DOHH2 (cell line): ENCODE data around the gene SIGLEC12.
"Not testable (repeated sequence)": the region's sequence is repeated elsewhere in the genome, so short reads cannot be mapped to it uniquely, and the experiment has no call there.

ENCODE experiments used
- H3F3A ChIP-seq: fragments of 200-600 bp; sonication (generic), shearing (Covaris generic); 2 replicates; pipeline ENCODE4 v1.6.0; 2016; ENCODE audit warnings: antibody characterized with exemption, mild to moderate bottlenecking; ENCODE audit not compliant: control insufficient read depth, insufficient read depth
- H3K27ac ChIP-seq: fragments of 200-600 bp; sonication (generic); 2 replicates; pipeline ENCODE4 v1.5.1; 2014; ENCODE audit warnings: low read depth, mild to moderate bottlenecking, low read length, moderate library complexity
- H3K27me3 ChIP-seq: fragments of 200-600 bp; sonication (generic); 2 replicates; pipeline ENCODE4 v1.6.1; 2014; ENCODE audit warnings: mild to moderate bottlenecking, low read length, mixed read lengths; ENCODE audit not compliant: control insufficient read depth
- H3K36me3 ChIP-seq: fragments of 200-600 bp; sonication (generic); 2 replicates; pipeline ENCODE4 v1.6.1; 2014; ENCODE audit warnings: mild to moderate bottlenecking, low read length, moderate library complexity, mixed read lengths; ENCODE audit not compliant: control insufficient read depth
- H3K4me1 ChIP-seq: fragments of 200-600 bp; sonication (generic); 2 replicates; pipeline ENCODE4 v1.6.1; 2014; ENCODE audit warnings: mild to moderate bottlenecking, low read length, mixed read lengths; ENCODE audit not compliant: control insufficient read depth
- H3K4me2 ChIP-seq: fragments of 200-600 bp; sonication (generic); 2 replicates; pipeline ENCODE4 v1.6.0; 2014; ENCODE audit warnings: mild to moderate bottlenecking, low read length, moderate library complexity
- H3K4me3 ChIP-seq: fragments of 200-600 bp; sonication (generic); 2 replicates; pipeline ENCODE4 v1.5.1; 2014; ENCODE audit warnings: mild to moderate bottlenecking, low read length, mixed read lengths
- H3K79me2 ChIP-seq: fragments of 200-600 bp; sonication (generic); 2 replicates; pipeline ENCODE4 v1.6.1; 2014; ENCODE audit warnings: mild to moderate bottlenecking, low read length, mixed read lengths; ENCODE audit not compliant: control insufficient read depth
- H3K9me2 ChIP-seq: fragments of 200-600 bp; sonication (generic); replicated peaks from 2 replicates; pipeline ENCODE4 v1.6.1; 2014; ENCODE audit warnings: mild to moderate bottlenecking, low read length, mixed read lengths; ENCODE audit not compliant: control insufficient read depth
- H3K9me3 ChIP-seq: fragments of 200-600 bp; sonication (generic); 2 replicates; pipeline ENCODE4 v1.6.1; 2014; ENCODE audit warnings: antibody characterized with exemption, low read length, mixed read lengths; ENCODE audit not compliant: control insufficient read depth, insufficient read depth
- H4K20me1 ChIP-seq: fragments of 200-600 bp; sonication (generic); 2 replicates; pipeline ENCODE4 v1.6.0; 2014; ENCODE audit warnings: low read depth, mild to moderate bottlenecking, antibody characterized with exemption, low read length, moderate library complexity; ENCODE audit not compliant: control insufficient read depth, insufficient read depth
- EZH2phosphoT487 ChIP-seq: fragments of 200-600 bp; sonication (generic); IDR thresholded peaks from 2 replicates; pipeline ENCODE4 v1.6.1; 2017; ENCODE audit warnings: borderline replicate concordance, mild to moderate bottlenecking, antibody characterized with exemption, low read length, moderate library complexity, mixed read lengths
- TF ChIP-seq, protein P1 (sequence below): fragments of 200-600 bp; sonication (generic); IDR thresholded peaks from one replicate; pipeline ENCODE4 v1.5.1; 2014; ENCODE audit warnings: antibody characterized with exemption, mild to moderate bottlenecking, low read depth, low read length; ENCODE audit not compliant: poor library complexity, severe bottlenecking

Gene SIGLEC12

DNA sequence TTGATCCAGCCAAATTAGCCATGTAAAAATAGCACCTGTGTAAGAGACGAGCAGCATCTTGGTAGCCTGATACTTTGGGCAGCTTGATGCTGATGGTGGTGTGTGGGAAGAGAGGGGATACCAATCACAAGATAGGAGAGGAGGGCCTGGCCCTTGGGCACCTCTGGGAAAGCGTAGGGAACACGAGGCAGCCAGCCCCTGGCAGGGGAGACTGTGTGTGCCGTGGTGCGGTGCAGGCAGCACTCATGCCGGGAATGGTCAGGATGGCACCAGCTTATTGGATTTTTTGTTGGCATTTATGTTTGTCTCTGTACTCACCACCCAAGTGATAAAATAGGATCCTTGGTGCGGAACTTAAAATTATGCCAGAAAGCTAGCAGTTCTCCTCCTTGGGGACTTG, 53.6 kb downstream of the SIGLEC12 start:
- Histone ChIP-seq H3K9me3 (peaks cover 9% of the 10 kb centered on the region), H3K4me1 (no peaks in the 10 kb centered on the region), H3K79me2 (no peaks in the 10 kb centered on the region), H3K36me3 (no peaks in the 10 kb centered on the region), H3K9me2 (no peaks in the 10 kb centered on the region), H3K4me2 (no peak overlapping the region), H3K4me3 (no peak overlapping the region), H3F3A (no peaks in the 10 kb centered on the region), H3K27ac (no peak overlapping the region), H3K27me3 (peaks cover 17% of the 10 kb centered on the region), H4K20me1 (no peaks in the 10 kb centered on the region)
- TF ChIP-seq, protein P1, sequence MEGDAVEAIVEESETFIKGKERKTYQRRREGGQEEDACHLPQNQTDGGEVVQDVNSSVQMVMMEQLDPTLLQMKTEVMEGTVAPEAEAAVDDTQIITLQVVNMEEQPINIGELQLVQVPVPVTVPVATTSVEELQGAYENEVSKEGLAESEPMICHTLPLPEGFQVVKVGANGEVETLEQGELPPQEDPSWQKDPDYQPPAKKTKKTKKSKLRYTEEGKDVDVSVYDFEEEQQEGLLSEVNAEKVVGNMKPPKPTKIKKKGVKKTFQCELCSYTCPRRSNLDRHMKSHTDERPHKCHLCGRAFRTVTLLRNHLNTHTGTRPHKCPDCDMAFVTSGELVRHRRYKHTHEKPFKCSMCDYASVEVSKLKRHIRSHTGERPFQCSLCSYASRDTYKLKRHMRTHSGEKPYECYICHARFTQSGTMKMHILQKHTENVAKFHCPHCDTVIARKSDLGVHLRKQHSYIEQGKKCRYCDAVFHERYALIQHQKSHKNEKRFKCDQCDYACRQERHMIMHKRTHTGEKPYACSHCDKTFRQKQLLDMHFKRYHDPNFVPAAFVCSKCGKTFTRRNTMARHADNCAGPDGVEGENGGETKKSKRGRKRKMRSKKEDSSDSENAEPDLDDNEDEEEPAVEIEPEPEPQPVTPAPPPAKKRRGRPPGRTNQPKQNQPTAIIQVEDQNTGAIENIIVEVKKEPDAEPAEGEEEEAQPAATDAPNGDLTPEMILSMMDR: no peak
- no peak for TF ChIP-seq EZH2phosphoT487

- not testable (repeated sequence) for H3K4me3 ChIP-seq, H3K4me1 ChIP-seq, H3K4me2 ChIP-seq, H4K20me1 ChIP-seq, H3K79me2 ChIP-seq, H3K36me3 ChIP-seq, H3K27ac ChIP-seq, H3K9me2 ChIP-seq, H3K9me3 ChIP-seq, H3F3A ChIP-seq
- peaks cover 20% of the 10 kb centered on the region for H3K27me3 ChIP-seq
Observed at GRCh38 chr19:51447510-51447909, 54.1 kb downstream of the SIGLEC12 start.

GRCh38 chr19:51441410-51442390, 59.9 kb downstream of the SIGLEC12 start:
- Histone ChIP-seq H3K9me3 (no peaks in the 10 kb centered on the region), H3K36me3 (no peaks in the 10 kb centered on the region), H3K79me2 (no peaks in the 10 kb centered on the region), H3F3A (peaks cover 9% of the 10 kb centered on the region), H3K9me2 (no peaks in the 10 kb centered on the region), H3K4me3 (peak overlapping the region; percentile 62), H3K27me3 (peaks cover 35% of the 10 kb centered on the region), H3K4me1 (peaks cover 20% of the 10 kb centered on the region), H3K27ac (no peak overlapping the region), H4K20me1 (0 out of 2 replicates have a peak, but pooled peaks cover 4% of the 10 kb centered on the region), H3K4me2 (peak overlapping the region; percentile 84)
- TF ChIP-seq, protein P1: peak; percentile 15
- TF ChIP-seq EZH2phosphoT487: peak; percentile 82; the same call in 1 of the 2 replicates
